OCI-LY1 (cell line): Measurements from ENCODE around the gene FOXO3.

Source experiments
- CTCF ChIP-seq: fragments of 200-600 bp; sonication (generic), shearing (Covaris generic); IDR thresholded peaks from 2 replicates; pipeline ENCODE4 v1.5.1; 2017; ENCODE audit warnings: mild to moderate bottlenecking, antibody characterized with exemption, low read length, moderate library complexity, mixed read lengths
- EZH2 ChIP-seq: fragments of 200-600 bp; sonication (generic), shearing (Covaris generic); IDR thresholded peaks from 2 replicates; pipeline ENCODE4 v1.8.0; 2017; ENCODE audit warnings: borderline replicate concordance, mixed run types, mild to moderate bottlenecking, antibody characterized with exemption, low read length, moderate library complexity, mixed read lengths

- TF ChIP-seq CTCF (no peak), EZH2 (no peak)
Measured at GRCh38 chr6:108523697-108524096, 37.0 kb upstream of the FOXO3 start.
